HCT116 (cell line): ENCODE measurements around the gene SLC44A3. TPM values are rescaled to one million over a fixed set of nuclear protein-coding genes. Genes with fewer than 3 reads are reported as not detected.

Source experiments
- ATAC-seq: fragments of 200-7000 bp; cut with Tn5 transposase; 2 replicates; pipeline ENCODE4 v1.9.1; 2020; ENCODE audit warnings: mild to moderate bottlenecking, moderate library complexity
- BruUV-seq: library from RNA; stranded (reverse); fragments of 400-500 nt; replicated peaks from 2 replicates; lab custom pipeline; 2021; lab: Mats Ljungman, UMichigan
- CTCF ChIA-PET: fragments of 300-600 bp; sonication (Branson Sonifier 250); formaldehyde crosslinking; loops from one replicate; lab custom pipeline; 2021; ENCODE audit warnings: antibody characterized with exemption; lab: Charles Lee
- POLR2A ChIA-PET: fragments of 300-600, 350-600 bp; sonication (Branson Sonifier 250); formaldehyde crosslinking; loops from one replicate; lab custom pipeline; 2021; ENCODE audit warnings: antibody characterized with exemption; lab: Charles Lee
- RAD21 ChIA-PET, 2 experiments: fragments of 300-600 bp; sonication (Branson Sonifier 250); formaldehyde crosslinking; loops; one replicate each; lab custom pipeline; 2023; ENCODE audit warnings: low total read pairs in 2 of 2; ENCODE audit not compliant: uncharacterized antibody in 2 of 2, unreplicated experiment in 2 of 2, low non-redundant PET in 1 of 2; lab: Charles Lee
- DNase-seq: peaks from one replicate; pipeline ENCODE4 v3.0.0-alpha.2; 2010; ENCODE audit warnings: low read depth, low spot score
- H2AFZ ChIP-seq: fragments of 200-600 bp; shearing (Covaris generic), sonication (generic); 2 replicates; pipeline ENCODE4 v1.6.1; 2017; ENCODE audit warnings: low read depth, mixed run types, mixed read lengths, antibody characterized with exemption, low read length; ENCODE audit not compliant: poor library complexity, severe bottlenecking
- H3K27ac ChIP-seq: 2 replicates; pipeline ENCODE4 v1.5.1; 2012; ENCODE audit warnings: low read depth, low read length
- H3K27me3 ChIP-seq: fragments of 200-600 bp; sonication (generic); 2 replicates; pipeline ENCODE4 v1.6.1; 2016; ENCODE audit warnings: mixed run types, low read length, mixed read lengths; ENCODE audit not compliant: insufficient read depth
- H3K36me3 ChIP-seq, 2 experiments: fragments of 200-500 bp in 1 of 2; fragments of 200-600 bp in 1 of 2; sonication (Bioruptor generic) in 1 of 2; sonication (generic) in 1 of 2; 2 replicates each; pipeline versions ENCODE4 v1.5.1 to v1.6.1; 2014 to 2016; ENCODE audit warnings: low read length in 2 of 2, inconsistent platforms in 1 of 2, mixed read lengths in 1 of 2, mixed run types in 1 of 2; ENCODE audit not compliant: insufficient read depth in 2 of 2, control insufficient read depth in 1 of 2
- H3K4me1 ChIP-seq, 2 experiments: fragments of 200-600 bp in 1 of 2; sonication (generic) in 1 of 2; 2 replicates each; pipeline versions ENCODE4 v1.5.1 to v1.6.1; 2012 to 2017; ENCODE audit warnings: low read length in 2 of 2, inconsistent platforms in 1 of 2, mild to moderate bottlenecking in 1 of 2, mixed read lengths in 1 of 2, mixed run types in 1 of 2, moderate library complexity in 1 of 2; ENCODE audit not compliant: insufficient read depth in 2 of 2, control insufficient read depth in 1 of 2
- H3K4me2 ChIP-seq: fragments of 200-600 bp; sonication (generic); 2 replicates; pipeline ENCODE4 v1.6.1; 2017; ENCODE audit warnings: mixed run types, low read length, mixed read lengths
- H3K4me3 ChIP-seq, 2 experiments: fragments of 200-600 bp in 1 of 2; sonication (generic) in 1 of 2; replicated peaks in 1 of 2; 2 replicates each; pipeline ENCODE4 v1.5.1; 2011 to 2016; ENCODE audit warnings: low read length in 2 of 2, control low read depth in 1 of 2, low read depth in 1 of 2, mild to moderate bottlenecking in 1 of 2, mixed read lengths in 1 of 2, mixed run types in 1 of 2
- H3K79me2 ChIP-seq: fragments of 200-600 bp; sonication (generic); 2 replicates; pipeline ENCODE4 v1.6.1; 2017; ENCODE audit warnings: mild to moderate bottlenecking, mixed run types, low read length, moderate library complexity, mixed read lengths; ENCODE audit not compliant: insufficient read depth
- H3K9ac ChIP-seq: fragments of 200-600 bp; sonication (generic); 2 replicates; pipeline ENCODE4 v1.6.1; 2016; ENCODE audit warnings: low read length, mixed read lengths
- H3K9me2 ChIP-seq: fragments of 200-600 bp; sonication (generic), shearing (Covaris generic); 2 replicates; pipeline ENCODE4 v1.6.1; 2017; ENCODE audit warnings: mixed run types, mild to moderate bottlenecking, moderate library complexity; ENCODE audit not compliant: insufficient read depth
- H3K9me3 ChIP-seq, 2 experiments: fragments of 200-500 bp in 1 of 2; fragments of 200-600 bp in 1 of 2; sonication (Bioruptor generic) in 1 of 2; sonication (generic) in 1 of 2; 2 replicates each; pipeline ENCODE4 v1.6.1; 2014 to 2017; ENCODE audit warnings: low read length in 2 of 2, mixed read lengths in 2 of 2, inconsistent platforms in 1 of 2, low read depth in 1 of 2, mild to moderate bottlenecking in 1 of 2, mixed run types in 1 of 2, moderate library complexity in 1 of 2; ENCODE audit not compliant: control insufficient read depth in 1 of 2, insufficient read depth in 1 of 2
- H4K20me1 ChIP-seq: fragments of 200-600 bp; sonication (generic), shearing (Covaris generic); 2 replicates; pipeline ENCODE4 v1.6.1; 2017; ENCODE audit warnings: mixed run types, mild to moderate bottlenecking, moderate library complexity; ENCODE audit not compliant: insufficient read depth
- CEBPB ChIP-seq: IDR thresholded peaks from 2 replicates; pipeline ENCODE4 v1.6.1; 2012; ENCODE audit warnings: low read depth
- EGR1 ChIP-seq: IDR thresholded peaks from 2 replicates; pipeline ENCODE4 v1.6.1; 2012; ENCODE audit warnings: low read depth
- EZH2 ChIP-seq: fragments of 200-600 bp; sonication (generic); IDR thresholded peaks from 2 replicates; pipeline ENCODE4 v1.6.1; 2017; ENCODE audit warnings: antibody characterized with exemption, mixed run types
- POLR2A ChIP-seq: IDR thresholded peaks from 2 replicates; pipeline ENCODE4 v1.7.0; 2011; ENCODE audit warnings: borderline replicate concordance; ENCODE audit not compliant: insufficient read depth, insufficient read length; ENCODE audit errors: extremely low read depth
- POLR2AphosphoS5 ChIP-seq: IDR thresholded peaks from 2 replicates; pipeline ENCODE4 v1.6.1; 2011; ENCODE audit warnings: mild to moderate bottlenecking, low read depth, low read length, moderate library complexity
- RAD21 ChIP-seq: IDR thresholded peaks from 2 replicates; pipeline ENCODE4 v1.6.1; 2012; ENCODE audit warnings: low read depth, mild to moderate bottlenecking
- SIN3A ChIP-seq: IDR thresholded peaks from 2 replicates; pipeline ENCODE4 v1.6.1; 2012; ENCODE audit warnings: low read depth
- SP1 ChIP-seq: IDR thresholded peaks from 2 replicates; pipeline ENCODE4 v1.6.1; 2012; ENCODE audit warnings: low read depth
- SRF ChIP-seq: IDR thresholded peaks from 2 replicates; pipeline ENCODE4 v1.6.1; 2012; ENCODE audit warnings: low read depth
- TCF7L2 ChIP-seq: IDR thresholded peaks from 2 replicates; pipeline ENCODE4 v1.7.0; 2011; ENCODE audit warnings: borderline replicate concordance, inconsistent platforms; ENCODE audit not compliant: insufficient read depth, insufficient read length; ENCODE audit errors: extremely low read depth
- YY1 ChIP-seq: IDR thresholded peaks from 2 replicates; pipeline ENCODE4 v1.6.1; 2011; ENCODE audit warnings: low read length, low read depth, moderate library complexity, mild to moderate bottlenecking; ENCODE audit not compliant: insufficient replicate concordance; ENCODE audit errors: extremely low read depth
- ZFX ChIP-seq: fragments of 450-650 bp; IDR thresholded peaks from 2 replicates; pipeline ENCODE4 v1.6.1; 2017
- ZNF274 ChIP-seq: fragments of 200-500 bp; sonication (Bioruptor generic); IDR thresholded peaks from 2 replicates; pipeline ENCODE4 v1.6.1; 2014; ENCODE audit warnings: mild to moderate bottlenecking, low read depth, low read length, inconsistent platforms
- intact Hi-C: fragments of 100-400 bp; cut with micrococcal nuclease; formaldehyde crosslinking; loops from 2 replicates; pipeline ENCODE4 v1.10.0; 2022
- total RNA-seq: library from RNA; stranded (reverse); gene quantifications from one replicate; pipeline ENCODE4 v1.2.1, GENCODE V29; 2021; ENCODE audit not compliant: unreplicated experiment
- TF ChIP-seq, protein P1 (sequence below): IDR thresholded peaks from 2 replicates; pipeline ENCODE4 v1.6.1; 2012
- TF ChIP-seq, protein P2 (sequence below): IDR thresholded peaks from 2 replicates; pipeline ENCODE4 v1.6.1; 2012

Gene SLC44A3
- total RNA-seq, 1 experiment from 2014 or later, result 9.6 TPM

DNA sequence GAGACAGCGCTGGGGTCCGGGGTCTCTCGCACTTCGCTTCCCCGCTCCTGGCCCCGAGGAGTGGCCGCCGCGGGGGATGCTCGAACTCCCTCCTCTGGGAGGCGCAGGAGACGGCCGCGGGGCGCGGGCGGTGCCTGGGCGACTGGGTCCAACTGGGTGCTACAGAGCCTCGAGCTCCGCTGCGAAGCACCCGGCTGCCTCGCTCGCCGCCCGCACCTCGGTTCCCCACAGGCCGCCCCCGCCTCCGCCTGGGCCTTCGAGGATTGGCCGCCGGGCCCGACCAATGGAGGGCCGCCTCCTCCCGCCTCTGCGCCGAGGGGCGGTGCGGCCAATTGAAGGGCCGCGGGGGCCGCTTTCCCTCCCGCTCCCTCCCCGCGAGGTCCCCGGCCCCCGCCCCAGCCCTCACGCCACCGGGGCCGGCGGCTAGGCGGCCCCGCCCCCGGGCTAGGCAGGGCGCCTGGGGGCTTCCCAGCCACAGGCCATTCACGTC is 106.8 kb downstream of the SLC44A3 start, which contains the start of gene CNN3:
Gene CNN3, minus strand, starts transcription at position 196 of the 490 bp plus-strand sequence. CDS start 216 bp downstream, outside the sequence.
- peak within 1 kb of the TSS; percentile 69 to 86 for H3K4me3 ChIP-seq
- peaks cover 5% of the 10 kb centered on the region; the same call in 1 of the 2 replicates for H4K20me1 ChIP-seq
- ATAC-seq (peak; percentile 85), DNase-seq (peak; percentile 62)
- H3K4me1 ChIP-seq, result peaks cover 11 to 34% of the 10 kb centered on the region in 2 experiments; a peak in 3 of 4 replicates
- H3K4me2 ChIP-seq, result peak within 1 kb of the TSS; percentile 95
- intact Hi-C loops, result loop anchor here (2.0 kb wide), 2 partner anchors 72 to 114 kb away; no protein-coding TSS in a partner anchor
- no TSS peak for BruUV-seq
- no peaks in the 10 kb centered on the region for H3K27me3 ChIP-seq
- H3K27ac ChIP-seq, result peak within 1 kb of the TSS; percentile 89
- H3K9me2 ChIP-seq, result no peaks in the 10 kb centered on the region
- 0 out of 4 replicates have a peak, but pooled peaks cover 0 to 6% of the 10 kb centered on the region in 2 experiments for H3K36me3 ChIP-seq
- H2AFZ ChIP-seq, result peak within 1 kb of the TSS; percentile 56
- no peaks in the 10 kb centered on the region for H3K9me3 ChIP-seq
- RAD21 ChIA-PET, result interaction anchor here in 1 of 2 experiments (0.6 to 0.7 kb wide), 2 partner anchors 73 to 146 kb away, joined by 3 to 4 read pairs; partner anchors contain the start of gene ALG14
- CTCF ChIA-PET, result interaction anchor here (2.5 kb wide), 1 partner anchor 73 kb away, joined by 11 read pairs; no protein-coding TSS in a partner anchor
- peaks cover 47% of the 10 kb centered on the region for H3K79me2 ChIP-seq
- POLR2A ChIA-PET, result interaction anchor here (0.9 to 1.0 kb wide), 2 partner anchors 64 to 115 kb away, joined by 3 to 4 read pairs; no protein-coding TSS in a partner anchor
- peak within 1 kb of the TSS; percentile 85 for H3K9ac ChIP-seq
- TF ChIP-seq SIN3A (peak; percentile 58; the same call in 1 of the 2 replicates), RAD21 (peak; percentile 20; the same call in 1 of the 2 replicates), SP1 (peak; percentile 51), POLR2AphosphoS5 (peak; percentile 98), EZH2 (no peak), ZFX (peak; percentile 51), EGR1 (peak; percentile 97), POLR2A (peak; percentile 31), TCF7L2 (peak; percentile 49), SRF (no peak), YY1 (peak; percentile 36), ZNF274 (no peak), CEBPB (no peak)
- TF ChIP-seq, protein P1, sequence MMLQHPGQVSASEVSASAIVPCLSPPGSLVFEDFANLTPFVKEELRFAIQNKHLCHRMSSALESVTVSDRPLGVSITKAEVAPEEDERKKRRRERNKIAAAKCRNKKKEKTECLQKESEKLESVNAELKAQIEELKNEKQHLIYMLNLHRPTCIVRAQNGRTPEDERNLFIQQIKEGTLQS, result no peak
- TF ChIP-seq, protein P2, sequence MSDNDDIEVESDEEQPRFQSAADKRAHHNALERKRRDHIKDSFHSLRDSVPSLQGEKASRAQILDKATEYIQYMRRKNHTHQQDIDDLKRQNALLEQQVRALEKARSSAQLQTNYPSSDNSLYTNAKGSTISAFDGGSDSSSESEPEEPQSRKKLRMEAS, result peak; percentile 93
